ENCODE data around the gene PLEKHO2. TPM values are rescaled to one million over a fixed set of nuclear protein-coding genes. Genes with fewer than 3 reads are reported as not detected.

Gene PLEKHO2
- polyA plus RNA-seq, 3 donors = 7.2 to 63.6 (median 58.9) TPM

Other genes starting within 250 kb of the PLEKHO2 start
- gene RBPMS2, start 66.3 kb upstream of the PLEKHO2 start, polyA plus RNA-seq = 10 to 100 TPM in 2 of 3 donors, 1 to 10 TPM in 1; 2.6 to 22.8 (median 16.2) TPM
- under 1 TPM; 0.24 to 0.91 (median 0.79) TPM for gene PIF1, start 16.3 kb upstream of the PLEKHO2 start, polyA plus RNA-seq
- gene ANKDD1A, start 70.0 kb downstream of the PLEKHO2 start, polyA plus RNA-seq = 1 to 10 TPM; 1.8 to 4.5 (median 3.4) TPM
- gene SPG21, start 148.0 kb downstream of the PLEKHO2 start, polyA plus RNA-seq = 10 to 100 TPM; 35.4 to 86.3 (median 53.2) TPM
- 10 to 100 TPM in 1 of 3 donors, 1 to 10 TPM in 2; 3.4 to 10.8 (median 6.9) TPM for gene MTFMT, start 187.7 kb downstream of the PLEKHO2 start, polyA plus RNA-seq
- under 1 TPM in 1 of 3 donors, not detected in 2; 0.10 TPM for gene SLC51B, start 203.5 kb downstream of the PLEKHO2 start, polyA plus RNA-seq
- gene RASL12, start 226.1 kb downstream of the PLEKHO2 start, polyA plus RNA-seq = 10 to 100 TPM in 1 of 3 donors, 1 to 10 TPM in 2; 1.7 to 21.6 (median 6.7) TPM
- under 1 TPM in 1 of 3 donors, not detected in 2; 0.03 TPM for gene KBTBD13, start 234.8 kb downstream of the PLEKHO2 start, polyA plus RNA-seq

All from adipose tissue (tissue), 3 donors.